Measurements from ENCODE around the gene PIK3AP1. TPM values are rescaled to one million over a fixed set of nuclear protein-coding genes. Genes with fewer than 3 reads are reported as not detected.

PIK3AP1 gene
- total RNA-seq, 1 experiment from 2014 or later: 1.7 TPM

GRCh38 chr10:96555330-96555729 lies 165.0 kb downstream of the PIK3AP1 start:
- H4K8ac ChIP-seq (replicated peaks; ENCODE audit: insufficient read length, low read depth, low read length): no peak overlapping the region
- H2BK12ac ChIP-seq (ENCODE audit: insufficient read length, low read depth, low read length): no peak overlapping the region
- no peaks in the 10 kb centered on the region for H4K20me1 ChIP-seq (ENCODE audit: control insufficient read depth, insufficient read depth, insufficient read length)
- H3K4ac ChIP-seq (ENCODE audit: low read depth, low read length): no peak overlapping the region
- TF ChIP-seq CTCF (conservative IDR thresholded peaks at IDR 0.05): no peak
- H2BK5ac ChIP-seq (ENCODE audit: insufficient read length, low read length): no peak overlapping the region
- H3K14ac ChIP-seq (ENCODE audit: insufficient read depth, low read length): no peak overlapping the region
- H4K91ac ChIP-seq (ENCODE audit: insufficient read length, low read depth, low read length): no peak overlapping the region
- H3K9me3 Mint-ChIP-seq: no peaks in the 10 kb centered on the region
- H3K27me3 Mint-ChIP-seq (ENCODE audit: low read depth): no peaks in the 10 kb centered on the region
- peaks cover 4 to 36% (median 28%) of the 10 kb centered on the region in 3 experiments; a peak in 6 of 7 replicates for H3K36me3 Mint-ChIP-seq (ENCODE audit: insufficient read depth in 1 of 3, low read depth in 3 of 3)
- no CpG with 5 or more reads among the region's 3 CpGs for WGBS (ENCODE audit: extremely low coverage, insufficient read length, low lambda C conversion rate)
- H3K18ac ChIP-seq (ENCODE audit: insufficient read length, low read depth, low read length): no peak overlapping the region
- no peak overlapping the region for H4K5ac ChIP-seq (ENCODE audit: insufficient read length, low read depth, low read length)
- no peak overlapping the region for H3K27ac Mint-ChIP-seq
- no peak overlapping the region for H2BK15ac ChIP-seq (ENCODE audit: low read depth, low read length)
- H3K79me1 ChIP-seq (ENCODE audit: insufficient read depth, low read depth, low read length, poor library complexity, severe bottlenecking): no peaks in the 10 kb centered on the region
- H3K79me2 ChIP-seq (ENCODE audit: insufficient read depth, low read length): no peaks in the 10 kb centered on the region
- no peak overlapping the region for H2AFZ ChIP-seq (ENCODE audit: low read length)
- no peak overlapping the region for H3K4me2 ChIP-seq (ENCODE audit: insufficient read depth, insufficient read length, low read length)
- no peak overlapping the region for H2BK120ac ChIP-seq (ENCODE audit: low read depth, low read length, poor library complexity, severe bottlenecking)
- H3K4me1 ChIP-seq (ENCODE audit: insufficient read depth, low read length): no peaks in the 10 kb centered on the region
- H3K9ac ChIP-seq (ENCODE audit: extremely low read depth, insufficient read length, low read length): no peak overlapping the region
- no peak overlapping the region for H3K27ac ChIP-seq (ENCODE audit: insufficient read length, low read depth, low read length)
- no peak overlapping the region for H3K56ac ChIP-seq (ENCODE audit: insufficient read length, low read depth, low read length)
- no peaks in the 10 kb centered on the region for H3K23me2 ChIP-seq (ENCODE audit: insufficient read length, low read depth, low read length, poor library complexity, severe bottlenecking)
- H3K9me3 ChIP-seq (ENCODE audit: control insufficient read depth, low read depth, low read length): no peaks in the 10 kb centered on the region
- no peak overlapping the region for H2BK20ac ChIP-seq (ENCODE audit: low read depth, low read length, poor library complexity, severe bottlenecking)
- no peaks in the 10 kb centered on the region for H3K27me3 ChIP-seq (ENCODE audit: insufficient read depth, low read length)
- no peak overlapping the region for H3K4me3 Mint-ChIP-seq
- no peak for DNase-seq
- no peak overlapping the region for H3K23ac ChIP-seq (ENCODE audit: insufficient read length, low read depth, low read length)
- no peak overlapping the region for H2AK5ac ChIP-seq (ENCODE audit: insufficient read length, low read length)
- H3K4me1 Mint-ChIP-seq: no peaks in the 10 kb centered on the region
- H3T11ph ChIP-seq (ENCODE audit: low read length): no peak overlapping the region

Data from H9 (cell line).